Adrenal gland (tissue), 12 donors: Measurements from ENCODE around the gene DMD. TPM values are rescaled to one million over a fixed set of nuclear protein-coding genes. Genes with fewer than 3 reads are reported as not detected.

ENCODE experiments used
- DNase-seq, 7 donors: peaks; one replicate each; pipeline ENCODE4 v3.0.0-alpha.2; 2019 to 2020
- H3K27ac ChIP-seq, 5 donors: fragments of 200-600 bp; sonication (generic) in 4 of 5; 1 replicate in 3 of 5; 2 replicates in 2 of 5; pipeline versions ENCODE4 v1.5.1 to v1.8.0; 2016 to 2020; ENCODE audit warnings: mild to moderate bottlenecking in 1 of 5
- H3K27me3 ChIP-seq: fragments of 200-600 bp; 2 replicates; pipeline ENCODE4 v1.8.0; 2021
- H3K36me3 ChIP-seq, 2 donors: fragments of 200-600 bp; replicated peaks in 1 of 2; 1 replicate in 1 of 2; 2 replicates in 1 of 2; pipeline versions ENCODE4 v1.5.1 to v1.8.0; 2018 to 2022
- H3K4me1 ChIP-seq, 2 donors: fragments of 200-600 bp; replicated peaks in 1 of 2; 1 replicate in 1 of 2; 2 replicates in 1 of 2; pipeline versions ENCODE4 v1.5.1 to v1.8.0; 2018 to 2021
- H3K4me3 ChIP-seq, 4 donors: fragments of 200-600 bp; sonication (generic) in 3 of 4; one replicate each; pipeline ENCODE4 v1.5.1; 2016 to 2018
- H3K9me3 ChIP-seq, 3 donors: fragments of 200-600 bp; sonication (generic) in 1 of 3; replicated peaks in 1 of 3; 1 replicate in 2 of 3; 2 replicates in 1 of 3; pipeline versions ENCODE4 v1.5.1 to v1.8.0; 2016 to 2021
- POLR2A ChIP-seq, 2 donors: fragments of 450-650 bp; IDR thresholded peaks; one replicate each; pipeline ENCODE4 v1.6.1; 2017; ENCODE audit warnings: antibody characterized with exemption in 2 of 2, mild to moderate bottlenecking in 2 of 2, moderate library complexity in 1 of 2
- WGBS, 4 donors: extraction: QIAGEN DNeasy Blood & Tissue Kit in 2 of 4; methylation state at CpG; one replicate each; pipeline versions ENCODE4 v1.1.5 to v1.1.7; 2013 to 2017; 5-methylcytosine and 5-hydroxymethylcytosine counted together
- intact Hi-C, 2 donors: fragments of 100-400 bp; cut with DNase I; formaldehyde crosslinking; loops; one replicate each; pipeline versions ENCODE4 v1.14.1 to v1.15.0; 2022 to 2023
- polyA plus RNA-seq, 3 donors: library from polyadenylated mRNA; stranded (reverse); fragments of 200-250 nt in 2 of 3; fragments of 350-450 nt in 1 of 3; fragmentation: Illumina TruSeq in 1 of 3; extraction: RNeasy Lipid Tissue Mini Kit (QIAGEN cat#74804) in 1 of 3; gene quantifications; one replicate each; pipeline ENCODE4 v1.2.3, GENCODE V29; 2013 to 2014
- total RNA-seq, 9 donors: library from RNA; depleted of rRNA in 4 of 9; stranded (reverse); fragments of >200 nt in 4 of 9; fragments of 120-200 nt in 1 of 9; fragmentation: NEBNext Ultra II Directional in 1 of 9; extraction: Animal tissue kit (Norgen Biotek cat#: 25700) in 1 of 9; gene quantifications; one replicate each; pipeline versions ENCODE4 v1.1.0 to v1.2.4, GENCODE V29; 2013 to 2023
- TF ChIP-seq, protein P1 (sequence below), 6 experiments: fragments of 450-650 bp in 4 of 6; fragments of 200-600 bp in 2 of 6; sonication (generic) in 1 of 6; IDR thresholded peaks; 1 replicate in 5 of 6; 2 replicates in 1 of 6; pipeline versions ENCODE4 v1.5.1 to v1.8.0; 2016 to 2021; ENCODE audit warnings: antibody characterized with exemption in 6 of 6, mild to moderate bottlenecking in 2 of 6, moderate library complexity in 1 of 6
- donor health status: healthy with polysubstance abuse.
- donor health status: Bipolar disorder and iron deficiency.
- donor health status: DM: yes; HTN: yes; CAD: no.
- donor health status: DM: no; HTN: no; CAD: no.
- donor health status: DM: no; HTN: no; CAD: no.
- donor health status: DM: yes; HTN: yes; CAD: no.

Gene DMD
- total and polyA plus RNA-seq, 12 donors: 14.6 to 89.7 (median 36.2) TPM

GRCh38 chrX:31201503-31201902, 2009.8 kb downstream of the DMD start:
- Histone ChIP-seq H3K9me3 (no peaks in the 10 kb centered on the region), H3K27ac (no peak overlapping the region), H3K36me3 (no peaks in the 10 kb centered on the region), H3K4me3 (no peak overlapping the region), H3K4me1 (no peaks in the 10 kb centered on the region), H3K27me3 (no peaks in the 10 kb centered on the region)
- TF ChIP-seq, protein P1, sequence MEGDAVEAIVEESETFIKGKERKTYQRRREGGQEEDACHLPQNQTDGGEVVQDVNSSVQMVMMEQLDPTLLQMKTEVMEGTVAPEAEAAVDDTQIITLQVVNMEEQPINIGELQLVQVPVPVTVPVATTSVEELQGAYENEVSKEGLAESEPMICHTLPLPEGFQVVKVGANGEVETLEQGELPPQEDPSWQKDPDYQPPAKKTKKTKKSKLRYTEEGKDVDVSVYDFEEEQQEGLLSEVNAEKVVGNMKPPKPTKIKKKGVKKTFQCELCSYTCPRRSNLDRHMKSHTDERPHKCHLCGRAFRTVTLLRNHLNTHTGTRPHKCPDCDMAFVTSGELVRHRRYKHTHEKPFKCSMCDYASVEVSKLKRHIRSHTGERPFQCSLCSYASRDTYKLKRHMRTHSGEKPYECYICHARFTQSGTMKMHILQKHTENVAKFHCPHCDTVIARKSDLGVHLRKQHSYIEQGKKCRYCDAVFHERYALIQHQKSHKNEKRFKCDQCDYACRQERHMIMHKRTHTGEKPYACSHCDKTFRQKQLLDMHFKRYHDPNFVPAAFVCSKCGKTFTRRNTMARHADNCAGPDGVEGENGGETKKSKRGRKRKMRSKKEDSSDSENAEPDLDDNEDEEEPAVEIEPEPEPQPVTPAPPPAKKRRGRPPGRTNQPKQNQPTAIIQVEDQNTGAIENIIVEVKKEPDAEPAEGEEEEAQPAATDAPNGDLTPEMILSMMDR (IDR thresholded peaks at IDR 0.05): no peak
- TF ChIP-seq POLR2A (IDR thresholded peaks at IDR 0.05): no peak
- 72 to 76% (median 73%) methylated on average over 4 of the region's 4 CpGs for WGBS, 4 donors
- peak in 2 of 7 donors; percentile 10 to 25 for DNase-seq
- intact Hi-C loops: no loop called here

DNA sequence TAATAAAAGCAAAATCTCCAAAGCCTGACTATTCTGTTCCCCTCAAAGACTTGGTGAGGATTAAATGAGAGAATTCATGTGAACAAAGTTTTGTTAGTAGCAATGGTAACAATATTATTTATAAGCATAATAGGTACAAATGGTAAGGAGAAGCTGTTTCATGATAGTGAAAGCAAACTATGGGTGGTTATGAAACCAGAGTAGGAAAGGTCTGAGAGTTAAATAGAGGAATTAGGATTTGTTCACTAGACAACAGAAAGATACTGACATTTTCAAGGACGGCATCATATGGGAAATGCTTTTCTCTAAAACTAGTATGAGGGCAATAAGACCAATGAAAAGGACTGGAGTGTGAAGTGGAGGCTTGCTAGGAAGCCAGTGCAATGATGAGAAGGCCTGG, 2010.9 kb downstream of the DMD start:
- H3K4me1 ChIP-seq: no peaks in the 10 kb centered on the region
- no peak for DNase-seq
- H3K4me3 ChIP-seq: no peak overlapping the region
- H3K9me3 ChIP-seq: no peaks in the 10 kb centered on the region
- intact Hi-C loops: no loop called here
- no peaks in the 10 kb centered on the region for H3K27me3 ChIP-seq
- 58 to 85% (median 75%) methylated on average over 1 of the region's 1 CpG for WGBS, 4 donors
- peak overlapping the region in 1 of 5 donors; percentile 63 for H3K27ac ChIP-seq
- no peaks in the 10 kb centered on the region for H3K36me3 ChIP-seq
- no peak for TF ChIP-seq POLR2A (IDR thresholded peaks at IDR 0.05)
- TF ChIP-seq, protein P1 (IDR thresholded peaks at IDR 0.05): no peak

- H3K4me3 ChIP-seq: no peak overlapping the region
- WGBS, 4 donors: 42 to 70% (median 58%) methylated on average over 5 of the region's 5 CpGs
- no peaks in the 10 kb centered on the region for H3K27me3 ChIP-seq
- peak overlapping the region in 4 of 5 donors; percentile 33 to 74 (median 51) for H3K27ac ChIP-seq
- no peaks in the 10 kb centered on the region for H3K36me3 ChIP-seq
- DNase-seq: no peak
- TF ChIP-seq POLR2A (IDR thresholded peaks at IDR 0.05): no peak
- TF ChIP-seq, protein P1 (IDR thresholded peaks at IDR 0.05): no peak
- intact Hi-C loops: no loop called here
- H3K4me1 ChIP-seq: no peaks in the 10 kb centered on the region
- no peaks in the 10 kb centered on the region for H3K9me3 ChIP-seq
These were observed 2011.6 kb downstream of the DMD start for GRCh38 chrX:31199840-31200114.

- Histone ChIP-seq H3K4me1 (no peaks in the 10 kb centered on the region), H3K27me3 (no peaks in the 10 kb centered on the region), H3K36me3 (no peaks in the 10 kb centered on the region), H3K9me3 (no peaks in the 10 kb centered on the region), H3K4me3 (no peak overlapping the region), H3K27ac (peak overlapping the region in 4 of 5 donors; percentile 33 to 74 (median 51))
- DNase-seq: peak in 6 of 7 donors; percentile 38 to 68 (median 56)
- WGBS, 4 donors: 31 to 47% (median 39%) methylated on average over 5 of the region's 5 CpGs
- intact Hi-C loops: no loop called here
- TF ChIP-seq POLR2A (IDR thresholded peaks at IDR 0.05): no peak
- TF ChIP-seq, protein P1 (IDR thresholded peaks at IDR 0.05): no peak
These were observed 2012.1 kb downstream of the DMD start for GRCh38 chrX:31199056-31199839.
